ENCODE results near the gene TUBB2B. TPM values are rescaled to one million over a fixed set of nuclear protein-coding genes. Genes with fewer than 3 reads are reported as not detected.

The TUBB2B gene
- total RNA-seq, 1 experiment from 2014 or later: 0.86 TPM

DNA sequence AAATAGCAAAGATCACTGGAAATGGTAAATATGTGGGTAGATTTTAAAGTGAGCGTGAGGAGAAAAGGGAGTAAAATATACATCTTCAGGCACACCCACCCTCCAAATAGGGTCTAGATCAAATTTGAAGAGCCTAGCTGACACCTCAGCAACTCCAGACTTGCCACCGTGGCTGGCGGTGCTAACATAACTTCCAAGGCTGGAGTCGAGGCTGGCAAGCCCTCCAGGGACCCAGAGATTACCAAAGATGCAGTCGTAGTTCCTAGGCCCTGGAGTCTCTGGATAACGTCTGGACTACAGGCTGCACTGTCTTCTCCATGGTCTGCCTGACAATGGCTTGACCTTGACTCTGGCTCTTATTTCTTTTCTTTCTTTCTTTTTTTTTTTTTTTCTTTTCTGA is 22.5 kb downstream of the TUBB2B start:
- Histone ChIP-seq H3K9me3 (ENCODE audit: control insufficient read depth in 1 of 2, insufficient read depth in 1 of 2, low read depth in 1 of 2, low read length in 2 of 2) (no peaks in the 10 kb centered on the region), H4K20me1 (ENCODE audit: insufficient read depth) (no peaks in the 10 kb centered on the region), H3K4me3 (replicated peaks in 1 of 2; ENCODE audit: low read depth in 1 of 2, low read length in 2 of 2) (no peak overlapping the region), H2AFZ (ENCODE audit: low read depth, low read length, poor library complexity, severe bottlenecking) (no peak overlapping the region), H3K9ac (ENCODE audit: low read length) (no peak overlapping the region), H3K9me2 (ENCODE audit: insufficient read depth) (no peaks in the 10 kb centered on the region), H3K27me3 (ENCODE audit: insufficient read depth, low read length) (no peaks in the 10 kb centered on the region), H3K4me2 (ENCODE audit: low read length) (no peak overlapping the region), H3K27ac (ENCODE audit: low read depth, low read length) (no peak overlapping the region), H3K36me3 (ENCODE audit: control insufficient read depth in 1 of 2, insufficient read depth in 2 of 2, low read length in 2 of 2) (no peaks in the 10 kb centered on the region), H3K79me2 (ENCODE audit: insufficient read depth, low read length) (no peaks in the 10 kb centered on the region), H3K4me1 (ENCODE audit: control insufficient read depth in 1 of 2, insufficient read depth in 2 of 2, low read length in 2 of 2) (peaks cover 12 to 31% of the 10 kb centered on the region in 2 experiments)
- intact Hi-C loops (cut with micrococcal nuclease): no loop called here
- no peak for TF ChIP-seq ELF1 (IDR thresholded peaks at IDR 0.05; ENCODE audit: borderline replicate concordance, low read depth)
- TF ChIP-seq, protein P1, sequence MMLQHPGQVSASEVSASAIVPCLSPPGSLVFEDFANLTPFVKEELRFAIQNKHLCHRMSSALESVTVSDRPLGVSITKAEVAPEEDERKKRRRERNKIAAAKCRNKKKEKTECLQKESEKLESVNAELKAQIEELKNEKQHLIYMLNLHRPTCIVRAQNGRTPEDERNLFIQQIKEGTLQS (IDR thresholded peaks at IDR 0.05): no peak
- no peak for TF ChIP-seq CEBPB (IDR thresholded peaks at IDR 0.05; ENCODE audit: low read depth)
- no peak for TF ChIP-seq JUND (IDR thresholded peaks at IDR 0.05)
- no peak for TF ChIP-seq EZH2phosphoT487 (IDR thresholded peaks at IDR 0.05; ENCODE audit: borderline replicate concordance)
- TF ChIP-seq ZNF274 (IDR thresholded peaks at IDR 0.05; ENCODE audit: low read depth, low read length): no peak
- no peak for TF ChIP-seq SP1 (IDR thresholded peaks at IDR 0.05; ENCODE audit: low read depth)
- TF ChIP-seq CBX3 (IDR thresholded peaks at IDR 0.05; ENCODE audit: low read depth): no peak
- TF ChIP-seq, protein P2, sequence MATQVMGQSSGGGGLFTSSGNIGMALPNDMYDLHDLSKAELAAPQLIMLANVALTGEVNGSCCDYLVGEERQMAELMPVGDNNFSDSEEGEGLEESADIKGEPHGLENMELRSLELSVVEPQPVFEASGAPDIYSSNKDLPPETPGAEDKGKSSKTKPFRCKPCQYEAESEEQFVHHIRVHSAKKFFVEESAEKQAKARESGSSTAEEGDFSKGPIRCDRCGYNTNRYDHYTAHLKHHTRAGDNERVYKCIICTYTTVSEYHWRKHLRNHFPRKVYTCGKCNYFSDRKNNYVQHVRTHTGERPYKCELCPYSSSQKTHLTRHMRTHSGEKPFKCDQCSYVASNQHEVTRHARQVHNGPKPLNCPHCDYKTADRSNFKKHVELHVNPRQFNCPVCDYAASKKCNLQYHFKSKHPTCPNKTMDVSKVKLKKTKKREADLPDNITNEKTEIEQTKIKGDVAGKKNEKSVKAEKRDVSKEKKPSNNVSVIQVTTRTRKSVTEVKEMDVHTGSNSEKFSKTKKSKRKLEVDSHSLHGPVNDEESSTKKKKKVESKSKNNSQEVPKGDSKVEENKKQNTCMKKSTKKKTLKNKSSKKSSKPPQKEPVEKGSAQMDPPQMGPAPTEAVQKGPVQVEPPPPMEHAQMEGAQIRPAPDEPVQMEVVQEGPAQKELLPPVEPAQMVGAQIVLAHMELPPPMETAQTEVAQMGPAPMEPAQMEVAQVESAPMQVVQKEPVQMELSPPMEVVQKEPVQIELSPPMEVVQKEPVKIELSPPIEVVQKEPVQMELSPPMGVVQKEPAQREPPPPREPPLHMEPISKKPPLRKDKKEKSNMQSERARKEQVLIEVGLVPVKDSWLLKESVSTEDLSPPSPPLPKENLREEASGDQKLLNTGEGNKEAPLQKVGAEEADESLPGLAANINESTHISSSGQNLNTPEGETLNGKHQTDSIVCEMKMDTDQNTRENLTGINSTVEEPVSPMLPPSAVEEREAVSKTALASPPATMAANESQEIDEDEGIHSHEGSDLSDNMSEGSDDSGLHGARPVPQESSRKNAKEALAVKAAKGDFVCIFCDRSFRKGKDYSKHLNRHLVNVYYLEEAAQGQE (IDR thresholded peaks at IDR 0.05; ENCODE audit: low read depth): no peak
- TF ChIP-seq POLR2AphosphoS5 (IDR thresholded peaks at IDR 0.05; ENCODE audit: low read depth, low read length): no peak
- no peak for TF ChIP-seq POLR2A (IDR thresholded peaks at IDR 0.05; ENCODE audit: borderline replicate concordance, extremely low read depth, insufficient read depth, insufficient read length)
- no peak for TF ChIP-seq SRF (IDR thresholded peaks at IDR 0.05; ENCODE audit: low read depth)
- TF ChIP-seq FOSL1 (IDR thresholded peaks at IDR 0.05; ENCODE audit: low read depth): no peak
- no peak for TF ChIP-seq TCF7L2 (IDR thresholded peaks at IDR 0.05; ENCODE audit: borderline replicate concordance, extremely low read depth, insufficient read depth, insufficient read length)
- TF ChIP-seq RAD21 (IDR thresholded peaks at IDR 0.05; ENCODE audit: low read depth): no peak
- no peak for TF ChIP-seq YY1 (IDR thresholded peaks at IDR 0.05; ENCODE audit: extremely low read depth, insufficient replicate concordance, low read depth, low read length)
- TF ChIP-seq, protein P3, sequence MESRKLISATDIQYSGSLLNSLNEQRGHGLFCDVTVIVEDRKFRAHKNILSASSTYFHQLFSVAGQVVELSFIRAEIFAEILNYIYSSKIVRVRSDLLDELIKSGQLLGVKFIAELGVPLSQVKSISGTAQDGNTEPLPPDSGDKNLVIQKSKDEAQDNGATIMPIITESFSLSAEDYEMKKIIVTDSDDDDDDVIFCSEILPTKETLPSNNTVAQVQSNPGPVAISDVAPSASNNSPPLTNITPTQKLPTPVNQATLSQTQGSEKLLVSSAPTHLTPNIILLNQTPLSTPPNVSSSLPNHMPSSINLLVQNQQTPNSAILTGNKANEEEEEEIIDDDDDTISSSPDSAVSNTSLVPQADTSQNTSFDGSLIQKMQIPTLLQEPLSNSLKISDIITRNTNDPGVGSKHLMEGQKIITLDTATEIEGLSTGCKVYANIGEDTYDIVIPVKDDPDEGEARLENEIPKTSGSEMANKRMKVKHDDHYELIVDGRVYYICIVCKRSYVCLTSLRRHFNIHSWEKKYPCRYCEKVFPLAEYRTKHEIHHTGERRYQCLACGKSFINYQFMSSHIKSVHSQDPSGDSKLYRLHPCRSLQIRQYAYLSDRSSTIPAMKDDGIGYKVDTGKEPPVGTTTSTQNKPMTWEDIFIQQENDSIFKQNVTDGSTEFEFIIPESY (IDR thresholded peaks at IDR 0.05; ENCODE audit: extremely low read depth, insufficient replicate concordance, low read length): no peak
- TF ChIP-seq, protein P4, sequence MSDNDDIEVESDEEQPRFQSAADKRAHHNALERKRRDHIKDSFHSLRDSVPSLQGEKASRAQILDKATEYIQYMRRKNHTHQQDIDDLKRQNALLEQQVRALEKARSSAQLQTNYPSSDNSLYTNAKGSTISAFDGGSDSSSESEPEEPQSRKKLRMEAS (IDR thresholded peaks at IDR 0.05): no peak
- no peak for TF ChIP-seq SIN3A (IDR thresholded peaks at IDR 0.05; ENCODE audit: low read depth)
- ATAC-seq: no peak
- no TSS peak for BruUV-seq (replicated peaks)
- RAD21 ChIA-PET (ENCODE audit: low non-redundant PET in 1 of 2, low total read pairs in 2 of 2, uncharacterized antibody in 2 of 2, unreplicated experiment in 2 of 2): no interaction called here
- POLR2A ChIA-PET: no interaction called here
- DNase-seq (ENCODE audit: low read depth, low spot score): no peak
- CTCF ChIA-PET: no interaction called here

All from HCT116 (cell line).